ENCODE results near the gene TNFRSF18. TPM values are rescaled to one million over a fixed set of nuclear protein-coding genes. Genes with fewer than 3 reads are reported as not detected.

Gene TNFRSF18
- polyA plus RNA-seq, 1 donor from 2014 or later: not detected

GRCh38 chr1:1206966-1207531 lies 657 bp upstream of the TNFRSF18 start:
- no peak overlapping the region for H2AFZ ChIP-seq (ENCODE audit: low read depth, low read length)
- no peaks in the 10 kb centered on the region for H4K20me1 ChIP-seq (ENCODE audit: insufficient read depth)
- no peaks in the 10 kb centered on the region for H3K36me3 ChIP-seq (ENCODE audit: insufficient read depth, low read length)
- no peak overlapping the region for H3K4me3 ChIP-seq (ENCODE audit: low read length)
- H3K27me3 ChIP-seq (ENCODE audit: insufficient read depth, low read depth, low read length): peaks cover 23% of the 10 kb centered on the region
- no peak overlapping the region for H3K4me2 ChIP-seq (ENCODE audit: low read length)
- no peaks in the 10 kb centered on the region for H3K9me2 ChIP-seq (ENCODE audit: insufficient read depth, low read length)
- no peaks in the 10 kb centered on the region for H3F3A ChIP-seq (ENCODE audit: insufficient read depth, low read length, poor library complexity, severe bottlenecking)
- H3K9ac ChIP-seq (ENCODE audit: low read length): no peak overlapping the region
- TF ChIP-seq MXI1 (conservative IDR thresholded peaks at IDR 0.05; ENCODE audit: poor library complexity, severe bottlenecking): no peak
- TF ChIP-seq SMC3 (conservative IDR thresholded peaks at IDR 0.05; ENCODE audit: poor library complexity): no peak
- no peak for TF ChIP-seq RAD21 (conservative IDR thresholded peaks at IDR 0.05)
- TF ChIP-seq EP300 (conservative IDR thresholded peaks at IDR 0.05; ENCODE audit: poor library complexity, severe bottlenecking): no peak
- TF ChIP-seq REST (IDR thresholded peaks at IDR 0.05; ENCODE audit: borderline replicate concordance): no peak
- no peaks in the 10 kb centered on the region for H3K79me2 ChIP-seq (replicated peaks; ENCODE audit: insufficient read depth, low read length)
- H3K27ac ChIP-seq (ENCODE audit: low read length): no peak overlapping the region
- no peaks in the 10 kb centered on the region for H3K9me3 ChIP-seq (ENCODE audit: low read length)

- Histone ChIP-seq H3F3A (ENCODE audit: insufficient read depth, low read length, poor library complexity, severe bottlenecking) (no peaks in the 10 kb centered on the region), H3K4me2 (ENCODE audit: low read length) (no peak overlapping the region), H3K9ac (ENCODE audit: low read length) (no peak overlapping the region), H3K4me3 (ENCODE audit: low read length) (no peak overlapping the region), H3K36me3 (ENCODE audit: insufficient read depth, low read length) (no peaks in the 10 kb centered on the region), H3K27ac (ENCODE audit: low read length) (no peak overlapping the region), H3K27me3 (ENCODE audit: insufficient read depth, low read depth, low read length) (peaks cover 25% of the 10 kb centered on the region), H2AFZ (ENCODE audit: low read depth, low read length) (no peak overlapping the region), H3K9me2 (ENCODE audit: insufficient read depth, low read length) (no peaks in the 10 kb centered on the region), H4K20me1 (ENCODE audit: insufficient read depth) (no peaks in the 10 kb centered on the region), H3K9me3 (ENCODE audit: low read length) (no peaks in the 10 kb centered on the region), H3K79me2 (replicated peaks; ENCODE audit: insufficient read depth, low read length) (no peaks in the 10 kb centered on the region)
- no peak for TF ChIP-seq SMC3 (conservative IDR thresholded peaks at IDR 0.05; ENCODE audit: poor library complexity)
- no peak for TF ChIP-seq TAF1 (IDR thresholded peaks at IDR 0.05; ENCODE audit: low read depth)
- no peak for TF ChIP-seq REST (IDR thresholded peaks at IDR 0.05; ENCODE audit: borderline replicate concordance)
- no peak for TF ChIP-seq RAD21 (conservative IDR thresholded peaks at IDR 0.05)
- no peak for TF ChIP-seq EZH2 (IDR thresholded peaks at IDR 0.05; ENCODE audit: borderline replicate concordance, insufficient read depth, low read length, poor library complexity, severe bottlenecking)
- TF ChIP-seq POLR2AphosphoS5 (IDR thresholded peaks at IDR 0.05): no peak
- no peak for TF ChIP-seq CTCF (IDR thresholded peaks at IDR 0.05; ENCODE audit: poor library complexity, severe bottlenecking)
- no peak for TF ChIP-seq MXI1 (conservative IDR thresholded peaks at IDR 0.05; ENCODE audit: poor library complexity, severe bottlenecking)
- no peak for TF ChIP-seq EP300 (conservative IDR thresholded peaks at IDR 0.05; ENCODE audit: poor library complexity, severe bottlenecking)
Observed at GRCh38 chr1:1205769-1206375, 520 bp downstream of the TNFRSF18 start.

Measured in neural cell (in vitro differentiated cells).